GM21423 (cell line): ENCODE results near the gene TFDP1.

Experiments used
- ATAC-seq: cut with Tn5 transposase; IDR thresholded peaks from one replicate; pipeline ENCODE4 v1.9.1; 2021; ENCODE audit warnings: mild to moderate bottlenecking, moderate library complexity; ENCODE audit not compliant: unreplicated experiment

The TFDP1 gene

DNA sequence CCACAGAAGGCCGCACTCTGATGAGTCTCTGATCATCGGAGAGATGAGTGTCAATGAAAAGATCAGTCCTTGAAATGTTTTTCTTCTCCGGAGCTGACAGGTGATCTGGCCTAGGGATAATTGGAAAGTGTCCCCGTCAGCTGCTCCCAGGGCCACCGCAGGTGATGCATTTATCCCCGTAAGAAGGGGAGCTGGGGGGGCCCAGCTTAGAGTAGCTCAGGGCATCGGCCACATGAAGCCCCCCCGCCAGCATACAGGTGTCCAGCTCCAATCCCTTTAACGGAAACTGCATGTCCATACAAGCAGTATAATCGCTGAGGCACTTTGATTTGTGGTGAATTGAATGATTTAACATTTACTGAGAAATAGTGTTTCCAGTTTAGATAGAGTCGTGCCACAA, 45.7 kb downstream of the TFDP1 start:
- ATAC-seq = no peak

DNA sequence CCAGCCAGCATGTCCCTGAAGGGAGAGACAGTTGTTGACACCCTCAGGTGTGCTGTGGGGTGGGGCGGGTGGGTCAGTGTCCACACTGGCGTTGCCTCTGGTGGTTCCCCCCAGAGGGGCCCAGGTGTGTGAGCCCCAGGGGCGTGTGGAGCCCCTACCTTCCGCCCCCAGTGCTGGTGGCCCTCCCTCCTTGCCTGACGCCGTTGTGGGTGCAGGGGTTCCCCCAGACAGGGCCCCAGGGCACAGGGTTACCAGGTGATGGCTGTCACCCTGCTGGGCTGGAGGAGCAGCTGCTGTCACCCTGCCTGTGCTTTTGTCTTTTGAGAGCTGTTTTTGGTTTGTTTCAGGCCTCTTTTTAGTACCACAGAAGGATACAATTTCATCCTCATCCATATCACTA, 46.3 kb downstream of the TFDP1 start:
- ATAC-seq = no peak

DNA sequence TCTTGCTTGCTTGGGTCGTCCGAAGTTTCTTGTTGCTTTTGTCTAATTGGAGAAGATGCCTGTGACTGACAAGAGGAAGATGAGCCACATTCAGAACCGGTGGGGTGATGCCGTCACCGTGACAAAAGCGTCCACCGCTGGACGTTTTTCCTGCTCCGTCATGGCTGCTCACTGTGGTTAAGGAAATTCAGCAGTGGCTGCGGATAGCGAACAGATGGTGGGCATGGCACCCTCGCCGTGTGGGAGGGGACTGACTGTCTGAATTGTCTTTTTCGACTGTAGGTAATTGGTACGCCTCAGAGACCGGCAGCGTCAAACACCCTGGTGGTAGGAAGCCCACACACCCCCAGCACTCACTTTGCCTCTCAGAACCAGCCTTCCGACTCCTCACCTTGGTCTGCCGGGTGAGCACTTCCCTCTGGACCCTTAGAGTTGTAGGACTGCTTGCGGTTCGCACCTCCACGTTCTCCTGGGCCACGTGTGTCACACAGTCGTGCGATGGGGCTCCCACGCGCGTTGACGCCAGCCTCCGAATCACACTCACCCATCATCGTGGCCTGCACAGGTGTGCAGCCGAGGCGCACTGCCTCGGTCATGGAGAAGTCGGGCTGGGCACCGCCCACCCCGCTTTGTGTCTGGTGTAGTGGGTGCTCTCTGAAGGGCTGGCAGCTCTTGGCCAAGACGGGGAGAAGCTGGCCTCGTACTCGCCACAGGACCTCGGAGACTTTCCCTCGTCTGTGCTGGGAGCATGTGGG, 47.0 kb downstream of the TFDP1 start:
- no peak for ATAC-seq

DNA sequence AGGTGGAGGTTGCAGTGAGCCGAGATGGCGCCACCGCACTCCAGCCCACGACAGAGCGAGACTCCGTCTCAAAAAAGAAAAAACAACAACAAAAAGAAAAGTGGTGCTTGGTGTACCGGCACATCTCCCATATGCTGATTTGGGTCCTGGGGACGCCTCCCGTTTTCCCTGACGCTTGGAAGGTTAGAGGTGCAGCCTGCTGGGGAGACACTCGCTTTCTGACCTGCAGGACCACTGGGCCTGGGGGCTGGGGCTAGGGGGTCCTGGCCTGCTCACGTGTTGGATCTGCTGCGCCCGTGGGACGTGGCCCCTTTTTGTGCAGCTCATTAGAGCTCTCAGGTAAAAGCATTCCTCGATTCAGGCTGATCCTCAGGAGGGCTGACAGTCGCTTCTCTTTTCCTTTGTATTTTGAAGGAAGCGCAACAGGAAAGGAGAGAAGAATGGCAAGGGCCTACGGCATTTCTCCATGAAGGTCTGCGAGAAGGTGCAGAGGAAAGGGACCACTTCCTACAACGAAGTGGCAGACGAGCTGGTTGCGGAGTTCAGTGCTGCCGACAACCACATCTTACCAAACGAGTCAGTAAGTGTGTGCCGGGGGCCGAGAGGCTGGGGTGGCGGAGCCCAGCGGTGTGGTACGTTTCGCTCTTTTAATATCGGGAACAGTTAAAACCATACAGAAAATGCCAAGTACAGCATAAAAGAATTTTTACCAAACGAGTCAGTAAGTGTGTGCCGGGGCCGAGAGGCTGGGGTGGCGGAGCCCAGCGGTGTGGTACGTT, 48.3 kb downstream of the TFDP1 start:
- ATAC-seq = no peak

DNA sequence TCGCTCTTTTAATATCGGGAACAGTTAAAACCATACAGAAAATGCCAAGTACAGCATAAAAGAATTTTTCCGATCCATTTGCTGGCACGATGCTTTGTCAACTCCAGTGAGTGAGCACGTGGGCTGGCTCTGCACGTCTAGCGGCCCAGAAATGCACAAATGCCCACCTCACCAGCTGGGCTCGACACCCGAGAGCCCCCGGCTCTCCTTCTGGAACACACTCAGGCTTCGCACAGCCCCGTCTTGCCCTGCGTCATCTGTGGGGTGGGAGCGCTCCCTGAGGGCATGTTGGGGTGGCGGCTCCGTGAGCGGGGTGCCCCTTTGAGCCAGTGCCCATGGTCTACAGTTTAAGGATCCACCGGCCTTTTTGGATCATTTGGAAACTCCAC, 48.9 kb downstream of the TFDP1 start:
- no peak for ATAC-seq

DNA sequence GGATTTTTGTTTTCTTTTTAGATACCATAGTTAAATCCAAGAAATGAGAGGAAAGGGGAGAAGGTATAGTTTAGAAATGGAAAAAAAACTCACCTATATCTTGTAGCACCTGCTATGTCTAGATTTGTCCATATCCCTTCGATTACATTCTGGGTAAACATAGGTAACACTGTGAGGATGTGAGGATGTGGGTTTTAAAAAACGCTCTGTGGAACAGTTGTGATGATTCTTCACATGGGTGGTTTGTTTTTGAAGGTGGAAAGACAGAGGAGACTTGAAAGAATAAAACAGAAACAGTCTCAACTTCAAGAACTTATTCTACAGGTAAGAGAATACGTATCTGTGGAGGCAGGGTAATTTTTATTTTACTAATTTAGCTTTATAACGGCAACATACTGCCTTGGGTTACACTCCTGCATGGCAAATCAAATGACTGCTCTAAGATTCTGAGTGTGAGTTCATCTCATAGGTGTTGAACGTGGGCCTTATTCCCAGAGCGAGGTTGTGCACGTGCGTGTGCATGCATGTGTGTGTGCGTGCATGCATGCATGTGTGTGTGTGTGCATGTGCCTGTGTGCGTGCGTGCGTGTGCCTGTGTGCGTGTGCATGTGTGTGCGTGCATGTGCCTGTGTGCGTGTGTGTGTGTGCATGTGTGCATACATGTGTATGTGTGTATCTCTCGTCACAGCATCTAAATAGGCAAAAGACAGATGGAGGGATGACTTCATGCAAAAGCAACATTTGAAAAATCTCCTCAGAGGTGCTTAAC, 49.9 kb downstream of the TFDP1 start:
- ATAC-seq = no peak

DNA sequence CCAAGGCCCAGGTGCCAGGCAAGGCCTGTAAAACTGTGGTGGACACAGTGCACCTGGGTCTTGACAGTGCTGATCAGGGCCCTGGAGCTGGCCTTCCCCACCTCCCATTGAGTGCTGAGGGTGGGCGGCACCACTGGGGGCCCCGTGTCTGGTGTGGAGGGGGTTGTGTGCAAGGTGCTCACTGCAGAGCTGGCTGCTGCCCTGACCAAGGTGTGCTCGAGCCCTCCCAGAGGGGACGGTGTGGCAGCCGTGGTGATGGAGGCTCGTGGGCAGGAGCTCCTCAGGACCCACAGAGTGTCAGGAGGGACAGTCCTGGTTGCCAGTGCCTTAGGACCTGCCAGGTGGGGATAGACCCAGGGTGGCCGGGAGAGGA, 50.5 kb downstream of the TFDP1 start:
- ATAC-seq = no peak

DNA sequence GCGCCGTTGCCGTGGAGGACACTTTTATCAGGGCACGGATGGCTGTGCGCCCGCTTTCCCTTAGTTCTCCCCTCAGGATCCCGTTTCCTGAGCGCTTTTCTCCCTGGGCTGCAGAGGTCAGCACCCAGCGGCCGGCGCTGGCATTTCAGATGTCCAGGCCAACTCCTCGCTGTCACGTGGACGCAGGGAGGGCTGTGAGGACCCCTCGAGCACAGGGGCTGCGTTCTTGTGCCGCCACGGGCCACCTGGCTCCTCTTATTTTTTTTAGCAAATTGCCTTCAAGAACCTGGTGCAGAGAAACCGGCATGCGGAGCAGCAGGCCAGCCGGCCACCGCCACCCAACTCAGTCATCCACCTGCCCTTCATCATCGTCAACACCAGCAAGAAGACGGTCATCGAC, 51.2 kb downstream of the TFDP1 start:
- ATAC-seq = no peak

DNA sequence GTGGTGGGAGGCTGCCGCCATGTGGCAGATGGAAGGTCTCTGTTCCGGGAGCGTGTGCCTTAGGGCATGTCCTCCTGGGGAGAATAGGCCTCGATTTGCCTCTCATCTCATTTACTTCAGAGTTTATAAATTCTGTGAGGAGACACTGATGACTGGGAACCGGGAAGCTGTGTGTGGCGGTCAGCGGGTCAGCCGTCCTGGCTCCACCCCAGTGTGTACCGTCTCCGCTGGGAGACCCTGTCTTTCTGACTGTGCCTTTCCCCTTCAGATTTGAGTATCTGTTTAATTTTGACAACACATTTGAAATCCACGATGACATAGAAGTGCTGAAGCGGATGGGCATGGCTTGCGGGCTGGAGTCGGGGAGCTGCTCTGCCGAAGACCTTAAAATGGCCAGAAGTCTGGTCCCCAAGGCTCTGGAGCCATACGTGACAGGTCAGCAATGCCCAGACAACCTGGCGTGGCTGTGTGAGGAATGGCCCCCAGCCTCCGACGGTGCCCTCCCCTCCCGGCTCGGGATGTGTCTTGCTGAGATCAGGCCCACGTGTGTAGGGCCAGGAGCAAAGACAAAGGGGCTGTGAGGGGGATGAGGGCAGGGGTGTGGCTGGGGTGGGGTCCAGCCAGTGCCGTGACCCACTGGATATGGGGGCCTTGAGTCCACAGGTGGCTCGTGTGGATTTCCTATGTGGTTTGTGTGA, 51.9 kb downstream of the TFDP1 start:
- no peak for ATAC-seq

DNA sequence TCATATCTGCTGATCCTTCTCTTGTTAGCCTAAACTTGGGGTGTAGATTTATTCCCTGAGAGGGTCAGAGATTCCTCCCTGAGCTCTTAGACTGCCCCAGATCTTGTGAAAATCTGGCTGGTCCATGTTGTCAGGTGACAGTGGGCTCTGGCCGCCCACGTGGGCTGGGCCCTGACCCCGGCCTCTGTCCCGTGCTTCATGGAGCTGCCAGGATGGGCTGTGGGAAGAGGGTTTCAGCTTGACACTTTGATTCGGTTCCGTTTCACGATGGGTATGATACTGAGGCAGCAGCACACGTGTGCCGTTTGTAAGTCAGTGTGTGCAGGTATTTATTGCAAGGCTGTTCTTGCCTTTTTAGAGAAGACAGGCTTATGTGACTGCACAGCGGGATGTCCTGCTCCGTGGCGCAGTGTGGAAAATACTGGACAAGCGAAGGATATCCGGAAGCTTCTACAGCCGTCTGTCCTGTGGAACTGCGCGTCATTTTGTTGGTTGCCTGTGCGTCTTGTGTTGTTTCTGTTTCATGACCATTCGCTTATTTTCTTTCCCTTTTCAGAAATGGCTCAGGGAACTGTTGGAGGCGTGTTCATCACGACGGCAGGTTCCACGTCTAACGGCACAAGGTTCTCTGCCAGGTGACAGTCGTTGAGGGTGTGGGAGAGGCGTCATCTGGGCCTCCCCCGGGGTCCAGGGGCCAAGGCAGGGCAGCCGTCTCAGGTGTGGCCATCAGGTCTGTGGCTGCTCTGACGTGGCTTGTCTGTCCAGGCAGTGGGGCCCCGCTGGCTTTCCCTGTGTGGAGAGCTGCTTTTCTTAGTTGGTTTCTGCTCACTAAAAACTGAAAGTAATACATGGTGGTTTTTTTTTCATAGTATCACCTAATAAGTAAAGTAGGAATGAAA, 53.0 kb downstream of the TFDP1 start:
- no peak for ATAC-seq

DNA sequence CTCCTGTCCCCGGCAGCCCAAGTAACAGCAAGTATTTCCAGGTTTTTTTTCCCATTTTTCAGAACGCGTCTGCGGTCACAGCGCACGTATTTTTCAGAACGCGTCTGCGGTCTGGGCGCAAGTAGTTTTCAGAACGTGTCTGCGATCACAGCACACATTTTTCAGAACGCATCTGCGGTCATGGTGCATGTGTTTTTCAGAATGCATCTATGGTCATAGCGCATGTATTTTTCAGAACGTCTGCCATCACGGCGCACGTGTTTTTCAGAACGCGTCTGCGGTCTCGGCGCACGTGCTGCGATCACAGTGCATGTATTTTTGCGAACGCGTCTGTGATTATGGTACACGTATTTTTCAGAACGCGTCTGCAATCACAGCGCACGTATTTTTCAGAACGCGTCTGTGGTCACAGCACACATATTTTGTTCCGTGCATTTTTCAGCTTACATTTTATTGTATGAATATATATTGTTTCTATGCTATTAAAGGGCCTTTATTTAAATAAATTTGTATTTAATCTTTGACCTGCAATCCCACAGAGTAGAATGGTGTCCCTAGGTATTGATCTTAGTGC, 53.7 kb downstream of the TFDP1 start:
- no peak for ATAC-seq

DNA sequence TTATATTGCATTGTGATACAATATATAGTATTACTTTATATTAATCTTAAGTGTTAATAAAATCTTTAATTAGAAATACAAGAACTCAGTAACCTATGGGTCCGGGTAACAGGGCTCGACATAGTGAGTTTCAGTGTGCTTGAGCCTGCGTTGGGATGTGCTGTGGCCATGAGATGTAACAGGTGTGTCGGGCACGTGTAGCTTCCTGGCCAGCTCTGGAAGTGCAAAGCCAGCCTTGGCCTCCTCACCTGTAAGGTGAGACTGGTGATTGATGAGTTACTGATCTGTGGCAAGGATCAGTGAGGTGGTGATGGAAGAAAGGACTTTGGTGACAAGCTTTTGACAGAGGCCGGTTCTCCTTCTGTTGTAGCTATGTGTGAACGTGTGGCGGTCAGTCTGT, 54.3 kb downstream of the TFDP1 start:
- ATAC-seq = no peak

DNA sequence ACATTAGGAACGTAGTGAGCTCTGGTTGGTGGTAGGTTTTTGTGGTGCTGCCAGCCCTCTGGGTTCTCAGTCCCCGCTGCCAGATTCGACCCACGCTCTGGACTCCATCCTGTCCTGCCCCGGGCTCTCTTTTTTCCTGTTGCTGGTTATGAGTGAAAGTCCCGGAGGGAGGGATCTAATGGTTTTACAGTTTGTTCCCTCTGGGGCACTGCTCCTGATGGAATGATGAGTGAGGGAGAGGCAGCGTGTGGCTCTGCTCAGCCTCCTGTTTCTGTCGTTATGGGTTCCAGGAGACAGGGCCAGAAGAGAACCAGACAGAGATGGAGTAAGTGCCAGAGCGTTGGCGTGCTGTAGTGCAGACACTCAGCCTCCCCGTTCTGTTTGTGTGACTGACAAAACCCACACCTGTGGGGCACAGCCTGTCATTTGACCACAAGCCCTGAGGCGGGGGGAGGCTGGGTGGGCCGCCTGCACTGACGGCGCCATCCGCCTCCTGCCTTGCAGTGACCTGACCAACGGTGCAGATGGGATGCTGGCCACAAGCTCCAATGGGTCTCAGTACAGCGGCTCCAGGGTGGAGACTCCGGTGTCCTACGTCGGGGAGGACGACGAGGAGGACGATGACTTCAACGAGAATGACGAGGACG, 55.2 kb downstream of the TFDP1 start:
- no peak for ATAC-seq

DNA sequence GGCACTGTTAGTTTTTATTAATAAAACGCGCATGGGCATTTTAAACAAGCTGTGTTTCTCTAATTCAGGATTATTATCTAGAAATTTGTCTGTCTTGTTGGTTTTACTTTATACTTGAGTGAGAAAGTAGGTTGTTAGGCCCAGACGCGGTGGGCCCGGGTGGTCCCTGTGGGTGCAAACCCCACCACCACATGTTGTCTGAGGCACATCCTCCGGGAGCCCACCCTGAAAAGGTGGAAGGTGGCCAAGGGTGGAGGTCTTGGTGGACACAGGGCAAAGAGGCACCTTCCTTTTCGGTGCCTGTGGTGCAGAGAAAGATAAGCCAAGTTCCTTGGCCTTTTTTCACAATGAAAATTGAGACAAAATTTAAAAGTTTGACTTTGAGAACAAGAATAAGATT, 56.9 kb downstream of the TFDP1 start:
- ATAC-seq = no peak

DNA sequence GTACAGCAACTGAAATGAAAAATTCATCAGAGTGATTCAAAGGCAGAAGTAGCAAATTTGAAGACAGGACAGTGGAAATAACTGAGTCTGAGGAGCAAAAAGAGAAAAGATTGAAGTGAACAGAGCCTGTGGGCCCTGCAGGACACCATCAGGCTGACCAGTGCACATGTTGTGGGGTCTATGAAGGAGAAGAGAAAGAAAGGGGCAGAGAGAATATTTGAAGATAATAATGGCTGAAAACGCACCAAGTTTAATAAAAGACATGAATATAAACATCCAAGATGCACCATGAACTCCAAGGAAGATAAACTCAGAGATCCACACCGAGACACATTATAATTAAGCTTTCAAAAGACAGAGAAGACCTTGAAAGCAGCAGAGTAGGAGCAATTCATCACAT, 58.0 kb downstream of the TFDP1 start:
- ATAC-seq = no peak

DNA sequence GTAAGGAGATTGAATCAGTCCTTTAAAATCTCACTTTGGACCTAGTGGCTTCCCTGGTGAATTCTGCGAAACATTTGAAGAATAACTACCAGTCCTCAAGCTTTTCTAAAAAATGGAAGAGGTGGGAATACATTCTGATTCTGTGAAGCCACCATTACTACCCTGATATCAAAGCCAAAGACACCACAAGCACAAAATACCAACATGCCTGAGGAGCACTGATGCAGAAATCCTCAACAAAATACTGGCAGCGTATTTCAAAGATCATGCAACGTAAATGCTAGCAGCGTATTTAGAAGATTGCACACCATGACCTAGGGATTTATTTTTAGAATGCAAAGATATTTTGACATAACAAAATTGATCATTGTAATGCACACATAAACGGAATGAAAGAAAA, 59.0 kb downstream of the TFDP1 start:
- ATAC-seq = no peak

DNA sequence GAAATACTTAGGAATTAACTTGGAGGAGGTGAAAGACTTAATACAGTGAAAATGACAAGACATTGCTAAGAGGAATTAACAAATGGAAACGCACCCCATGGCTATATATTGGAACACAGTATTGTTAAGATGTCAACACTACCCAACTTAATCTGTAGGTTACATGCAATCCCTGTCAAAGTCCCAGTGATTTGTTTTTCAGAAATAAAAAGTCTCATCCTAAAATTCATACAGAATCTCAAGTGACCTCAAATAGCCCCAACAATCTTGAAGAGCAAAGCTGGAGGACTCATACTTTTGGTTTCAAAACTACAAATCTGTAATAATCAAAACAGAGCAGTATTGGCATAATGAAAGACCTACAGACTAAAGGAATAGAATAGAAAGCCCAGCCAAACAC, 60.2 kb downstream of the TFDP1 start:
- no peak for ATAC-seq

DNA sequence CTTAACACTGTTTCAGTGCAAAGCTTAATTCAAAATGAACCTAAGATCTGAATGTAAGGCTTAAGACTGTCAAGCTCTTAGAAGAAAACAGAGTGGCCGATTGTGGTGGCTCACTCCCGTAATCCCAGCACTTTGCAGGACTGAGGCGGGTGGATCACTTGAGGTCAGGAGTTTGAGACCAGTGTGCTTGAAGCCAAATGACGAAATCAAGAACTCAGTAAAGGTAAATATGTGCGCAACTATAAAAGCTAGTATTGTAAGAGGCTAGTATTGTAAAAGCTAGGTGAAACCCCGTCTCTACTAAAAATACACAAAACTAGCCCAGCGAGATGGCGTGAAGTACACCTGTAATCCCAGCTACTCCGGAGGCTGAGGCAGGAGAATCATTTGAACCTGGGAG, 60.8 kb downstream of the TFDP1 start:
- ATAC-seq = no peak

DNA sequence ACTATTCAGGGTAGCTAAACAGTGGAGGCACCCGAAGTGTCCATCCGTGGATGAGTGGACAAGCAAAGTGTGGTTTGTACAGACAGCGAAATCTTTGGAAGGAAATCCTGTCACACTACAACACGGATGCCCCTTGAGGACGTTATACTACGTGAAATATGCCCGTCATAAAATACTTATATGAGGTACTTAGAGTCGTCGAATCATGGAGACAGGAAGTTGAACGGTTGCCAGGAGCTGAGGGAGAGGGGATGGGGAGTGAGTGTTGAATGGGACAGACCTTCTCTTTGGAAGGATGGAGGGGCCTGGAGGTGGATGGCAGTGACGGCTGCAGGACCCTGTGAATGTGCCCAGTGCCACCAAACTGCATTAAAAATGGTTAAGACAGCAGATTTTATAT, 61.8 kb downstream of the TFDP1 start:
- ATAC-seq = no peak
